H1 (cell line): ENCODE measurements around the gene MTCH2. TPM values are rescaled to one million over a fixed set of nuclear protein-coding genes. Genes with fewer than 3 reads are reported as not detected.

ENCODE experiments used
- CTCF ChIA-PET: fragments of 300-600 bp; sonication (Branson Sonifier 250); formaldehyde crosslinking; loops from one replicate; lab custom pipeline; 2021; ENCODE audit not compliant: partially characterized antibody; lab: Charles Lee
- POLR2A ChIA-PET: fragments of 300-600 bp; sonication (Branson Sonifier 250); formaldehyde crosslinking; loops from one replicate; lab custom pipeline; 2021; ENCODE audit warnings: inconsistent platforms; ENCODE audit not compliant: partially characterized antibody; lab: Charles Lee
- DNase-seq, 2 experiments: peaks; one replicate each; pipeline versions ENCODE4 v3.0.0 to v3.0.0-alpha.2; 2010 to 2022; ENCODE audit warnings: low spot score in 2 of 2, low read depth in 1 of 2, mixed read lengths in 1 of 2
- FAIRE-seq: peaks from 2 replicates; lab custom pipeline; 2011; peaks lifted over from hg19 to GRCh38; lab: Jason Lieb, UNC
- H2AFZ ChIP-seq: 2 replicates; pipeline ENCODE4 v1.8.1; 2012; ENCODE audit warnings: low read length, inconsistent platforms
- H2AK5ac ChIP-seq: 2 replicates; pipeline ENCODE4 v1.6.1; 2013; ENCODE audit warnings: low read depth, low read length
- H2BK120ac ChIP-seq: replicated peaks from 2 replicates; pipeline ENCODE3; 2013; ENCODE audit warnings: low read depth, low read length, inconsistent platforms
- H2BK12ac ChIP-seq: 2 replicates; pipeline ENCODE4 v1.6.1; 2013; ENCODE audit warnings: low read depth, low read length
- H2BK15ac ChIP-seq: 2 replicates; pipeline ENCODE4 v1.6.1; 2013; ENCODE audit warnings: low read length
- H2BK20ac ChIP-seq: 2 replicates; pipeline ENCODE4 v1.6.1; 2013; ENCODE audit warnings: low read length
- H2BK5ac ChIP-seq: 2 replicates; pipeline ENCODE4 v1.6.1; 2013; ENCODE audit warnings: low read depth, low read length
- H3K14ac ChIP-seq: 2 replicates; pipeline ENCODE4 v1.6.1; 2013; ENCODE audit warnings: inconsistent platforms; ENCODE audit not compliant: insufficient read length
- H3K18ac ChIP-seq: 2 replicates; pipeline ENCODE4 v1.6.1; 2013; ENCODE audit warnings: low read length; ENCODE audit errors: extremely low read depth
- H3K23ac ChIP-seq: 2 replicates; pipeline ENCODE4 v1.6.1; 2013; ENCODE audit warnings: inconsistent platforms; ENCODE audit not compliant: insufficient read length
- H3K23me2 ChIP-seq: 2 replicates; pipeline ENCODE4 v1.6.1; 2013; ENCODE audit warnings: low read depth, low read length
- H3K27ac ChIP-seq: 2 replicates; pipeline ENCODE4 v1.6.1; 2011; ENCODE audit warnings: low read depth, low read length, inconsistent platforms
- H3K27me3 ChIP-seq, 4 experiments: replicated peaks in 1 of 4; 1 replicate in 1 of 4; 2 replicates in 3 of 4; pipeline versions ENCODE4 v1.6.1 to v1.8.1; 2011 to 2013; ENCODE audit warnings: low read length in 3 of 4, mild to moderate bottlenecking in 3 of 4, inconsistent platforms in 2 of 4, mixed read lengths in 2 of 4, moderate library complexity in 1 of 4; ENCODE audit not compliant: control insufficient read depth in 3 of 4, insufficient read depth in 3 of 4; ENCODE audit errors: extremely low read depth in 1 of 4
- H3K36me3 ChIP-seq, 4 experiments: 2 replicates each; pipeline versions ENCODE4 v1.6.1 to v1.8.1; 2011 to 2013; ENCODE audit warnings: mild to moderate bottlenecking in 4 of 4, low read length in 3 of 4, moderate library complexity in 2 of 4, control low read depth in 1 of 4, inconsistent platforms in 1 of 4; ENCODE audit not compliant: insufficient read depth in 4 of 4, control insufficient read depth in 2 of 4
- H3K4ac ChIP-seq: replicated peaks from 2 replicates; pipeline ENCODE3; 2013; ENCODE audit warnings: low read length, low read depth, mixed read lengths, inconsistent platforms; ENCODE audit not compliant: insufficient read length
- H3K4me1 ChIP-seq, 4 experiments: replicated peaks in 1 of 4; 1 replicate in 1 of 4; 2 replicates in 3 of 4; pipeline versions ENCODE4 v1.6.1 to v1.8.1; 2011 to 2013; ENCODE audit warnings: low read length in 3 of 4, inconsistent platforms in 2 of 4, mixed read lengths in 1 of 4; ENCODE audit not compliant: insufficient read depth in 4 of 4, control insufficient read depth in 3 of 4
- H3K4me2 ChIP-seq, 2 experiments: 2 replicates each; pipeline versions ENCODE4 v1.6.1 to v1.8.1; 2011 to 2013; ENCODE audit warnings: low read depth in 2 of 2, low read length in 2 of 2, control low read depth in 1 of 2, inconsistent platforms in 1 of 2, mild to moderate bottlenecking in 1 of 2; ENCODE audit not compliant: insufficient read depth in 1 of 2
- H3K4me3 ChIP-seq, 4 experiments: fragments of 200-600, 300-600 bp in 1 of 4; sonication (generic), shearing (Covaris generic), sonication (Bioruptor Twin) in 1 of 4; 2 replicates each; pipeline versions ENCODE4 v1.5.1 to v1.8.1; 2011 to 2016; ENCODE audit warnings: low read length in 4 of 4, low read depth in 3 of 4, control low read depth in 2 of 4, inconsistent platforms in 2 of 4, mild to moderate bottlenecking in 2 of 4, mixed read lengths in 1 of 4, moderate library complexity in 1 of 4; ENCODE audit not compliant: insufficient read depth in 2 of 4; ENCODE audit errors: extremely low read depth in 1 of 4
- H3K56ac ChIP-seq: replicated peaks from 2 replicates; pipeline ENCODE3; 2013; ENCODE audit warnings: low read depth, mild to moderate bottlenecking, mixed read lengths, low read length, inconsistent platforms; ENCODE audit not compliant: insufficient read length
- H3K79me1 ChIP-seq: 2 replicates; pipeline ENCODE4 v1.6.1; 2013; ENCODE audit warnings: low read depth, low read length, control low read depth
- H3K79me2 ChIP-seq, 2 experiments: 2 replicates each; pipeline versions ENCODE4 v1.6.1 to v1.8.1; 2012 to 2013; ENCODE audit warnings: low read length in 2 of 2, mild to moderate bottlenecking in 2 of 2, inconsistent platforms in 1 of 2; ENCODE audit not compliant: insufficient read depth in 2 of 2, control insufficient read depth in 1 of 2
- H3K9ac ChIP-seq, 4 experiments: replicated peaks in 1 of 4; 1 replicate in 1 of 4; 2 replicates in 3 of 4; pipeline versions ENCODE4 v1.6.1 to v1.8.1; 2011 to 2013; ENCODE audit warnings: low read depth in 3 of 4, low read length in 3 of 4, control low read depth in 2 of 4, mild to moderate bottlenecking in 2 of 4, moderate library complexity in 2 of 4, inconsistent platforms in 1 of 4; ENCODE audit errors: extremely low read depth in 1 of 4
- H3K9me3 ChIP-seq, 2 experiments: 2 replicates each; pipeline versions ENCODE4 v1.6.1 to v1.8.1; 2012 to 2013; ENCODE audit warnings: mild to moderate bottlenecking in 2 of 2, moderate library complexity in 2 of 2, control low read depth in 1 of 2, inconsistent platforms in 1 of 2, low read depth in 1 of 2, low read length in 1 of 2, mixed read lengths in 1 of 2; ENCODE audit not compliant: insufficient read depth in 2 of 2
- H4K20me1 ChIP-seq, 2 experiments: replicated peaks in 1 of 2; 2 replicates each; pipeline versions ENCODE3 to v1.8.1; 2011 to 2013; ENCODE audit warnings: inconsistent platforms in 2 of 2, low read length in 2 of 2, mild to moderate bottlenecking in 1 of 2; ENCODE audit not compliant: insufficient read depth in 2 of 2, control insufficient read depth in 1 of 2
- H4K5ac ChIP-seq: 2 replicates; pipeline ENCODE4 v1.6.1; 2013; ENCODE audit warnings: low read length, low read depth, mixed read lengths, inconsistent platforms; ENCODE audit not compliant: insufficient read length
- H4K8ac ChIP-seq: 2 replicates; pipeline ENCODE4 v1.8.0; 2013; ENCODE audit warnings: mild to moderate bottlenecking, moderate library complexity, low read length, inconsistent platforms; ENCODE audit not compliant: insufficient read depth; ENCODE audit errors: extremely low read depth
- H4K91ac ChIP-seq: replicated peaks from 2 replicates; pipeline ENCODE3; 2013; ENCODE audit warnings: low read length, mixed read lengths, inconsistent platforms; ENCODE audit not compliant: insufficient read length
- BACH1 ChIP-seq: IDR thresholded peaks from 2 replicates; pipeline ENCODE4 v1.6.1; 2012; ENCODE audit warnings: low read length, improper control_type of control experiment
- CBX5 ChIP-seq: fragments of 300-800, 300-1000 bp; sonication (generic); IDR thresholded peaks from 2 replicates; pipeline ENCODE4 v1.7.1; 2016; ENCODE audit warnings: antibody characterized with exemption, low read length, low read depth
- CBX8 ChIP-seq: fragments of 300-800, 300-1000 bp; sonication (generic); IDR thresholded peaks from 2 replicates; pipeline ENCODE4 v1.7.1; 2016; ENCODE audit warnings: low read depth, low read length, borderline replicate concordance
- CREB1 ChIP-seq: IDR thresholded peaks from 2 replicates; pipeline ENCODE4 v1.6.1; 2012; ENCODE audit warnings: inconsistent platforms
- EP300 ChIP-seq, 2 experiments: IDR thresholded peaks; 1 replicate in 1 of 2; 2 replicates in 1 of 2; pipeline ENCODE4 v1.6.1; 2011 to 2012; ENCODE audit warnings: low read depth in 2 of 2, low read length in 2 of 2, mild to moderate bottlenecking in 2 of 2, borderline replicate concordance in 1 of 2, inconsistent platforms in 1 of 2, moderate library complexity in 1 of 2
- EZH2 ChIP-seq: fragments of 200-600 bp; sonication (generic); IDR thresholded peaks from 2 replicates; pipeline ENCODE4 v1.7.1; 2012; ENCODE audit warnings: low read depth, mild to moderate bottlenecking, moderate library complexity, low read length, inconsistent platforms; ENCODE audit not compliant: severe bottlenecking
- GTF2F1 ChIP-seq: IDR thresholded peaks from 2 replicates; pipeline ENCODE4 v1.6.1; 2012; ENCODE audit warnings: low read depth, low read length, improper control_type of control experiment, borderline replicate concordance
- PHF8 ChIP-seq: fragments of 200-600 bp; sonication (generic); conservative IDR thresholded peaks from 2 replicates; pipeline ENCODE4 v1.7.1; 2012; ENCODE audit warnings: low read depth, mild to moderate bottlenecking, inconsistent platforms, low read length, moderate library complexity
- RAD21 ChIP-seq, 2 experiments: IDR thresholded peaks in 1 of 2; conservative IDR thresholded peaks in 1 of 2; 2 replicates each; pipeline ENCODE4 v1.6.1; 2011; ENCODE audit warnings: low read depth in 2 of 2, low read length in 2 of 2, improper control_type of control experiment in 1 of 2, inconsistent platforms in 1 of 2, mild to moderate bottlenecking in 1 of 2, moderate library complexity in 1 of 2
- SP1 ChIP-seq: IDR thresholded peaks from 2 replicates; pipeline ENCODE4 v1.6.1; 2011; ENCODE audit warnings: low read depth, low read length
- SP4 ChIP-seq: IDR thresholded peaks from 2 replicates; pipeline ENCODE4 v1.6.1; 2012; ENCODE audit warnings: low read length, inconsistent platforms
- TAF1 ChIP-seq: IDR thresholded peaks from 2 replicates; pipeline ENCODE4 v1.6.1; 2011; ENCODE audit warnings: mild to moderate bottlenecking, low read depth, low read length
- TAF7 ChIP-seq: optimal IDR thresholded peaks from 2 replicates; pipeline ENCODE3; 2011; ENCODE audit warnings: low read depth, mild to moderate bottlenecking, inconsistent platforms, low read length, moderate library complexity, borderline replicate concordance
- TBP ChIP-seq: IDR thresholded peaks from 2 replicates; pipeline ENCODE4 v1.6.1; 2011; ENCODE audit warnings: low read depth, low read length, improper control_type of control experiment
- WGBS, 2 experiments: shearing (Covaris generic) in 1 of 2; methylation state at CpG; one replicate each; pipeline versions ENCODE4 v1.1.6 to v1.1.7; 2013 to 2015; ENCODE audit warnings: low lambda C conversion rate in 2 of 2, mixed read lengths in 2 of 2, inconsistent platforms in 1 of 2, low coverage in 1 of 2, missing lambda C conversion rate in 1 of 2; ENCODE audit not compliant: insufficient replicate concordance in 2 of 2, insufficient coverage in 1 of 2, insufficient read length in 1 of 2; ENCODE audit errors: extremely low coverage in 1 of 2, missing lambda C conversion rate in 1 of 2; 5-methylcytosine and 5-hydroxymethylcytosine counted together
- polyA plus RNA-seq, 7 experiments: library from polyadenylated mRNA; depleted of rRNA in 3 of 7; stranded (reverse) in 5 of 7; unstranded in 2 of 7; fragments of >200 nt in 5 of 7; fragments of 200-250 nt in 2 of 7; gene quantifications; 1 replicate in 5 of 7; 2 replicates in 1 of 7; 4 replicates in 1 of 7; pipeline versions ENCODE4 v1.2.1 to v1.2.3, GENCODE V29; 2011 to 2013; ENCODE audit warnings: missing spikeins in 2 of 7, mixed read lengths in 2 of 7
- total RNA-seq: library from RNA; stranded (reverse); fragmentation: NEBNext Ultra II Directional; extraction: Animal tissue kit (Norgen Biotek cat#: 25700); gene quantifications from 2 replicates; pipeline ENCODE4 v1.2.1, GENCODE V29; 2021

MTCH2 gene
- total and polyA plus RNA-seq, 2 of the 8 experiments (the other 6 are each of a cell fraction or from before 2014, with no cell fraction given): 157 to 171 TPM

- H3K27ac ChIP-seq: no peak overlapping the region
- no peak overlapping the region for H3K23ac ChIP-seq
- H3K27me3 ChIP-seq: peaks cover 0 to 32% (median 26%) of the 10 kb centered on the region in 4 experiments; a peak in 6 of 7 replicates
- no peak overlapping the region for H2BK120ac ChIP-seq
- peaks cover 3 to 8% (median 4%) of the 10 kb centered on the region in 4 experiments; a peak in 6 of 7 replicates for H3K4me1 ChIP-seq
- WGBS, 2 experiments: 76% methylated on average over 7 of the region's 7 CpGs; no CpG with 5 or more reads in 1 of the 2 experiments
- no peak overlapping the region for H2AK5ac ChIP-seq
- DNase-seq: no peak
- no peak overlapping the region for H3K56ac ChIP-seq
- H3K4me2 ChIP-seq: peak overlapping the region; percentile 66 to 69; a peak in 3 of 4 replicates
- no peaks in the 10 kb centered on the region for H3K79me1 ChIP-seq
- CTCF ChIA-PET: interaction anchor here (0.6 to 2.6 kb wide), 6 partner anchors 9 to 29 kb away, joined by 3 to 9 read pairs (median 6); partner anchors contain the start of gene FAM180B
- H3K18ac ChIP-seq: no peak overlapping the region
- H2BK20ac ChIP-seq: no peak overlapping the region
- no peaks in the 10 kb centered on the region for H4K20me1 ChIP-seq
- H2BK5ac ChIP-seq: no peak overlapping the region
- no peak overlapping the region for H3K9ac ChIP-seq
- no peak for FAIRE-seq
- no peak overlapping the region for H2BK12ac ChIP-seq
- H3K4me3 ChIP-seq: peak overlapping the region in 1 of 4 experiments; percentile 94; a peak in 1 of 8 replicates
- H2AFZ ChIP-seq: peak overlapping the region; percentile 72; the same call in 1 of the 2 replicates
- no peaks in the 10 kb centered on the region for H3K36me3 ChIP-seq
- H4K91ac ChIP-seq: no peak overlapping the region
- H3K4ac ChIP-seq: no peak overlapping the region
- H4K8ac ChIP-seq: no peak overlapping the region
- H2BK15ac ChIP-seq: no peak overlapping the region
- peaks cover 2% of the 10 kb centered on the region; the same call in 1 of the 2 replicates for H3K23me2 ChIP-seq
- no peaks in the 10 kb centered on the region for H3K9me3 ChIP-seq
- no peak overlapping the region for H3K14ac ChIP-seq
- POLR2A ChIA-PET: interaction anchor here (0.8 to 5.1 kb wide), 12 partner anchors 9 to 187 kb away, joined by 3 to 42 read pairs (median 4); partner anchors contain the start of genes FAM180B, KBTBD4, NDUFS3 and PTPMT1
- H4K5ac ChIP-seq: no peak overlapping the region
- H3K79me2 ChIP-seq: no peaks in the 10 kb centered on the region
- TF ChIP-seq PHF8 (no peak), CREB1 (no peak), TAF7 (no peak), CBX8 (no peak), EZH2 (no peak), TBP (no peak), RAD21 (IDR thresholded peaks at IDR 0.05 in 1 of 2, conservative IDR thresholded peaks at IDR 0.05 in 1 of 2; ENCODE audit: low read depth in 2 of 2, low read length in 2 of 2) (no peak), GTF2F1 (no peak), BACH1 (no peak), TAF1 (no peak), SP4 (no peak), CBX5 (no peak), EP300 (IDR thresholded peaks at IDR 0.05; ENCODE audit: borderline replicate concordance in 1 of 2, low read depth in 2 of 2, low read length in 2 of 2) (no peak), SP1 (no peak)
Observed at GRCh38 chr11:47595029-47595428, 47.3 kb downstream of the MTCH2 start.
